GM18511 (cell line): ENCODE data around the gene ROBO1.
"Not testable (repeated sequence)": the region's sequence is repeated elsewhere in the genome, so short reads cannot be mapped to it uniquely, and the experiment has no call there.

Source experiments
- ATAC-seq: cut with Tn5 transposase; IDR thresholded peaks from one replicate; pipeline ENCODE4 v1.9.1; 2021; ENCODE audit warnings: mild to moderate bottlenecking, moderate library complexity; ENCODE audit not compliant: unreplicated experiment

Gene ROBO1

GRCh38 chr3:79178471-79179180 is 589.2 kb downstream of the ROBO1 start:
- ATAC-seq: no peak

- ATAC-seq: no peak
Observed at GRCh38 chr3:79175870-79176269, 591.9 kb downstream of the ROBO1 start.

DNA sequence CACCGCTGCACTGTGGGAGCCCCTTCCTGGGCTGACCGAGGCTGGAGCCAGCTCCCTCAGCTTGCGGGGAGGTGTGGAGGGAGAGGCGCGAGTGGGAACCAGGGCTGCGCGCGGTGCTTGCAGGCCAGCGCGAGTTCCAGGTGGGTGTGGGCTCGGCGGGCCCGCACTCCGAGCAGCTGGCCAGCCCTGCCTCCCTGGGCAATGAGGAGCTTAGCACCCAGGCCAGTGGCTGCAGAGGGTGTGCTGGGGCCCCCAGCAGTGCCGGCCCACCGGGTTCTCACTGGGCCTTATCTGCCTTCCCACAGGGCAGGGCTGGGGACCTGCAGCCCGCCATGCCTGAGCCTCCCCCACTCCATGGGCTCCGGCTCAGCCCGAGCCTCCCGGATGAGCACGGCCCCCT is 594.5 kb downstream of the ROBO1 start:
- not testable (repeated sequence) for ATAC-seq

- no peak for ATAC-seq
Observed at GRCh38 chr3:79172241-79172640, 595.6 kb downstream of the ROBO1 start.

- no peak for ATAC-seq
Observed at GRCh38 chr3:79170021-79170420, 597.8 kb downstream of the ROBO1 start.

DNA sequence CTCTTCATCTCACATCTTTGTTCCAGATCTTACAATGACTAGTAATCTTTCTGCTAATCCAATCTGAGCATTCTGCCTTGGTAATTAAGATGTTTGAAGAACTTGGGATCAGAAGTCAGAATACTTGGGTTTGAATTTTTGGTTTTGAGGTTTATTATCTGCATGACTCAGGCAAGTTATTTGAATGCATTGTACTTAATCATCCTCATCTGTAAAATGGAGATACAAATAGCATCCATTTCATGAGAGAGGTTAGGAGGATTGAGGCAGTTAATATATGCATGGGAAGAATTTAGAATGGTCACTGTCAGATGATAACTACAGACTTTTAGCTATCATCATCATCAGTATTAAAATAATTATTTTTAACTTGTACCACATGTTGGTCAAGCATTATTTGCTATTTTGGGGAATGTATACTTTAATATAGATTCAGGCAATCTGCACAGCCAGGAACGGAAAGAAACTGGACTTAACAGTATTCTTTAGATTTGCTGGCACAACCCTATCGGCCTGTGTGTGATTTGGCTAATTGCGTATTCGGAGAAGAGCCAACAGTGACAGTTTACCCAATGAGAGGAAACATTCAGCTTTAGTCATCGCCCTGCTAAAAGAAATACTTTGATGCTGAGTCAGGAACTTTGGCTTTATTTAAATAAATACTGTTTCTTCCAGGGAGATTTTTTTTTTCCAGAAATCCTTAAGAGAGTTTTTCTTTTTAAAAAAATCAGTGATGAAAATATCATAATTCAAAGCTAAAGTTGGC is 600.0 kb downstream of the ROBO1 start:
- ATAC-seq: no peak

DNA sequence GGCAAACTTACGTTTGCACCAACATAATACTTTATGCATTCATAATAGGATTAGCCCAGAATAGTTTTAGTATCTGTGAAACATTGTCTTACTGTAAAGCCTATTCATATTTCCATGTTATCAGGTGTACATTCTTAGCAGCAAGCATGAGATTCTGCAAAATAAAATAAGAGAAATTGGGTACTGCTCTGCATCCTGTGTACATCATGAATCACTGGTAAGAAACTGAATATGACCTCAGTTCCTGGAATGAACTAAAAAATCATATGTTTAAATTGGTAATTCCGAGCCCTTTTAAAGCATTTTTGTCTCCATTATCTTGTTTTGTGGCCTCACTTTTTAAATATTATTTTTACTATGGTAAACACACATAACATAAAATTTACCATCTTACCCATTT is 605.1 kb downstream of the ROBO1 start:
- no peak for ATAC-seq

- ATAC-seq: no peak
Observed at GRCh38 chr3:79161941-79162340, 605.9 kb downstream of the ROBO1 start.

DNA sequence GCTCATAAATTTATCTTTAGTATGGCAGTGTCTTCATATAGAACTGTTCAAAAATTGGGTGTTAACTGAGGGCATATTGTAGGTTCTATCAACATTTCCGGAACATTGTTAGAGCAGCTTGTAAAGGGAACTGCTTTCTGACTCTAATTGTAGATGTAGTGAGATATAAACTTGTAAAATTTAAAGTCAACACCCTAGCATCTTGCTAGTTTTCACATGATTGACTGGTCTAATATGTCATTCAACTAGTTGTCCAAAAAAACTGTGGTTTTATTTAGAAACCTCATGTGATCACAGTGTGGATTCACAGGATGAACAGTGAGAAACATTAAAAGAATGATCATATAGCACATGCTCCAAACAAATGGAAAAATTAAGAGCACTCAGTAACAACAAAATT is 607.4 kb downstream of the ROBO1 start:
- no peak for ATAC-seq

- no peak for ATAC-seq
Observed at GRCh38 chr3:79159736-79160135, 608.1 kb downstream of the ROBO1 start.

DNA sequence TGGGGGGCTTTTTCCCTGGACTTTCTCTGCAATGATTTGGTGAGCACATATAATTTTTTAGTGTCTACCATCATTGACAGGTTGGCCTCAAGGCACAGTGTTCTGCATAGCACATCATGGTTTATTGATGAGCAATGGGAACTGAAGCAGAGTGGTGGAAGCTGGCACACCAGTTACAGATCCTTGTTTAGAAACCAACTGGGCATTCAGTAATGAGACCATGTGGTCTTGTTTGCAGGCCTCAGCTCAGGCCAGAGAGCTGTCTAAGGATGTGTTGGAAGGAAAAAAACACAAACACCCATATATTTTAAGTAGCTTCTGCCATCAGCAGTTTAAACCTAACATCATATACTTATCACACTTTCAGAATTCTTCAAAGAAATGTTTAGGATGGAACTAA is 610.6 kb downstream of the ROBO1 start:
- ATAC-seq: no peak

- no peak for ATAC-seq
Observed at GRCh38 chr3:79154865-79155264, 612.9 kb downstream of the ROBO1 start.

DNA sequence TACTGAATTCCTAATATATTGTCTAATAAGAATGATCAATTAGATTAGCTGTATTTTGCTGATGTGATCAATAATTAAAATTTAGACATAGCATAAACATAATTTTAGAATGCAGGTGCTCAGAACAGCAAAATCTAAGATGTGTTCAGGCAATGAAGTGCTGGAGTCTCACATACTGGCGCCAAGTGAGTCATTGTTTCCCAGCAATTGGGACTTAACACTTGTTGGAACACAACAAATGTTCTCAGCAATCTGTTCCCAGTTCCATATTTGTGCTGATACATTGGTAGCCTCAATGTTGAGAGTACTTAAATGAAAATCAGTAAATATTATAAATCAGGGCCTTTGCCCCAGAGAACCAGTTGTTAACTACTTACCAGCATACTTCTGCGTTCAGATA is 619.0 kb downstream of the ROBO1 start:
- ATAC-seq: no peak

DNA sequence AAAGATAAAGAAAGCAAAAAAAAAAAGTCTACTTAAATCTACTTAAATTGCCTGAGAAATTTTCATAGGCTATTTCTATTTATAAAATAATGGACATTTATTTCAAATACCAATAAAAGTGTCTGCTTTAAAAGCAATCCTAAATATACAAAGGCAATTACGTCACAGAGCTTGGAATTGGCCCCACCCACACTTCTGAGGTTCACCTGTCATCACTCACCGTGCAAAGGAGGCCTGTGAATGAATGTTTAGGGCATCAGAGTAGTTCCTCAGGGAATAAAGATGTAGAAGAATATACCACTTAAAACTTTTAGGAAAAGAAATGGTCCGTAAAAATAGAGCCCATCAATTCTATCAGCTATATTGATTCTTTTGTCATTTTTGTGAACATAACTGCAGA is 621.8 kb downstream of the ROBO1 start:
- no peak for ATAC-seq

DNA sequence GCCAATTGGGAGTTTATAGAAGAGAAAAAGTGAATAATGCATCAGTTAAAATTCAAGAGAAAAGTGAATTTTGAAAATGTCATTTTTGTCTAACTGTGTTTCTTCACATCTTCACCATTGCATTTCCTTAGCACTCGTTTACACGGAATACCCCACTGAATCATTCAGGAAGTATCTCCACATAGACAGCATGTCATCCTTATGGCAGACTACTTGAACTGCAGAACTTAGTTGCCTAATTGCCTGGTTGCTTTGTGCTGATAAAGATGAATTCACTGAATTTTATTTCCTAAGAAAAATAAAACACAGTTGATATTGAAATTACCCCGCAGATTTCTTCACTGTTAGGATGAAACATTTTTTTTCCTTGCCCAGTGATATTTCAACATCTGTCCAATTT is 627.1 kb downstream of the ROBO1 start:
- no peak for ATAC-seq

DNA sequence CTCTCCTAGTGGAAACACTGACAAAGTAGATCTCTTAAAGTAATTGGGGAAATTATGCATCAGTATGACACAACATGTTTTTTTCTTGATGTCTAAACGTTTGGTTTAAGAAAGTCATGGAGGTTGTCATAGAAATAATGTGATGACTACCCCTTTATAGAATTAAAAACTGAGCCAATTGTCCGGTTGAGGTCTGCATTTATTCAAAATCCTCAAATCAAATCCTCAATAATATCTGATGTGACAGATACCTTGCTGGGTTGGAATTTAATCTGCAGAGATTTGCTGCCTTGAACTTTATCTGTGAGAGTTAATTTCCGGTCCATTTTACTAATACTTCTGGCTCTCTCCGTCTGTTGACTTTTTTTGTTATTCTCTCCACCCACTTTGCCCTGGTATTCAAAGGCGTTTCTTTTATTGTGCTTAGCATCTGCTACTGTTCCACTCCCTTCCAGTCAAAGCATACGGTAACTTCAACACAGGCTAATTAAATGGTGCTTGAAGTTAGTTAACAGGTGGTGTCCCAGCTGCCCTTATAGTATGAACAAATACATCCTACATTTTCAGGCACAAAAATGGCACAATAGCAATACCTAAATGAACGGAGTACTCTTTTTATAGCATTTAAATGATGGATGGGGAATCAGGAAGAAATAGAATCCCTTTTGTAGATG is 628.3 kb downstream of the ROBO1 start:
- ATAC-seq: no peak

DNA sequence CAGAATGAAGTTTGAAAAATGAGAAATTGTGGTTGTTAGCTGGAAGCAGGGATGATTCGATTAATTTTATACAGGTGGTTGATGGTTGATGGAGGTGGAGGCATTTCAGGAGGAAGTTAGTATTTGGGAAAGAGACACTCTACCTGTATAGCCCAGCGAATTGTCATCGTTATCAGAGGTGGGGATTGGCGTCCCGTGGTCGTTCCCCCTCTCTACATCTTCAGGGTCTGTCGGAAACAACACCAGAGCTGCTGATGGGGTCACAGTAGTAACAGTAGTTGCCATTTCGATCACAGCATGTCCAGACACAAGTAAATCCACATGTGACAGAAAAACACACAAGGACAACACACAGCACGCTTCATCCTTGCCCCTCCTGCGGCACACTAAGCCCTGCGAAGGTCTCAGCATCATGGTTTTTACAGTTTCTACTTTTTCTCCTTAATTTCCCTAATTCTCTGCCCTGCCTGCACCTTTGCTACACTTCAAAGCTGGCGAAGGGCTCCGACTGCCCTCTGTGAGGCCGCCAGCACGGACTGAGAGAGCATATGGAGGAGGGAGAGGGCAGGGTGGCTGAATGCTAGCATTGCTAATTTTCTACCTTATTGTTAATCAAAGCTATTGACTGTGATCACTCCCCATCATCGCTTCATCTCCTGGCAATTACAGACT is 642.3 kb downstream of the ROBO1 start:
- no peak for ATAC-seq

GRCh38 chr3:79115458-79115857 is 652.3 kb downstream of the ROBO1 start:
- ATAC-seq: no peak

DNA sequence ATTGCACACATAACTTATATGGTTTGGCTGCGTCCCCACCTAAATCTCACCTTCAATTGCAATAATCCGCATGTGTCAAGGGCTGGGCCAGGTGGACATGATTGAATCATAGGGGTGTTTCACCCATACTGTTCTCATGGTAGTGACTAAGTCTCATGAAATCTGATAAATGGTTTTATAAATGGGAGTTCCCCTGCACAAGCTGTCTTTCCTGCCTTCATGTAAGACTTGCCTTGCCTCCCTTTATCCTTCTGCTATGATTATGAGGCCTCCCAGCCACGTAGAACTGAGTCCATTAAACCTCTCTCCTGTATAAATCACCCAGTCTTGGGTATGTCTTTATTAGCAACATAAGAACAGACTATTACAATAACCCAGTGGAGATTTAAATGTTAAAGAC is 653.9 kb downstream of the ROBO1 start:
- ATAC-seq: no peak

GRCh38 chr3:79111375-79112052 is 656.3 kb downstream of the ROBO1 start:
- no peak for ATAC-seq

GRCh38 chr3:79109754-79110153 is 658.0 kb downstream of the ROBO1 start:
- ATAC-seq: no peak
